Body of pancreas (tissue), 4 donors: ENCODE results near the gene CXorf65. TPM values are rescaled to one million over a fixed set of nuclear protein-coding genes. Genes with fewer than 3 reads are reported as not detected.

Source experiments
- ATAC-seq: fragments of 150-250 bp; one replicate; pipeline ENCODE4 v1.9.1; 2016
- DNase-seq, 4 donors: peaks; one replicate each; pipeline ENCODE4 v3.0.0-alpha.2; 2019
- H3K27ac ChIP-seq, 4 donors: fragments of 200-600 bp; sonication (generic); 1 replicate in 3 of 4; 2 replicates in 1 of 4; pipeline versions ENCODE4 v1.5.1 to v1.6.1; 2016 to 2019; ENCODE audit warnings: mild to moderate bottlenecking in 1 of 4, mixed read lengths in 1 of 4, moderate library complexity in 1 of 4
- H3K27me3 ChIP-seq, 2 donors: fragments of 200-600 bp; sonication (generic); one replicate each; pipeline ENCODE4 v1.6.0; 2016; ENCODE audit warnings: mild to moderate bottlenecking in 1 of 2
- H3K36me3 ChIP-seq, 2 donors: fragments of 200-600 bp; sonication (generic); replicated peaks in 1 of 2; 2 replicates each; pipeline ENCODE4 v1.5.1; 2016; ENCODE audit warnings: low read depth in 2 of 2; ENCODE audit not compliant: insufficient read depth in 1 of 2
- H3K4me1 ChIP-seq: fragments of 200-600 bp; sonication (generic); one replicate; pipeline ENCODE4 v1.6.0; 2016
- H3K4me3 ChIP-seq, 2 donors: fragments of 200-600 bp; sonication (generic); 1 replicate in 1 of 2; 2 replicates in 1 of 2; pipeline ENCODE4 v1.5.1; 2016 to 2019
- H3K9me3 ChIP-seq, 3 donors: fragments of 200-600 bp; sonication (generic); 1 replicate in 2 of 3; 2 replicates in 1 of 3; pipeline ENCODE4 v1.5.1; 2016
- CTCF ChIP-seq, 7 experiments: fragments of 450-650 bp in 4 of 7; fragments of 200-600 bp in 3 of 7; sonication (generic) in 3 of 7; IDR thresholded peaks; one replicate each; pipeline ENCODE4 v1.5.1; 2016 to 2019; ENCODE audit warnings: antibody characterized with exemption in 7 of 7
- POLR2A ChIP-seq, 3 donors: fragments of 450-650 bp; IDR thresholded peaks; one replicate each; pipeline ENCODE4 v1.6.1; 2016; ENCODE audit warnings: antibody characterized with exemption in 3 of 3, mild to moderate bottlenecking in 2 of 3
- WGBS, 2 donors: methylation state at CpG; one replicate each; pipeline ENCODE4 v1.1.5; 2017; 5-methylcytosine and 5-hydroxymethylcytosine counted together
- intact Hi-C: fragments of 100-400 bp; cut with DNase I; formaldehyde crosslinking; loops from one replicate; pipeline ENCODE4 v1.15.1; 2023
- total RNA-seq, 2 donors: library from RNA; depleted of rRNA; stranded (reverse); fragments of >200 nt; gene quantifications; one replicate each; pipeline ENCODE4 v1.1.0, GENCODE V29; 2016

CXorf65 gene
- total RNA-seq, 2 donors from 2014 or later = not detected

DNA sequence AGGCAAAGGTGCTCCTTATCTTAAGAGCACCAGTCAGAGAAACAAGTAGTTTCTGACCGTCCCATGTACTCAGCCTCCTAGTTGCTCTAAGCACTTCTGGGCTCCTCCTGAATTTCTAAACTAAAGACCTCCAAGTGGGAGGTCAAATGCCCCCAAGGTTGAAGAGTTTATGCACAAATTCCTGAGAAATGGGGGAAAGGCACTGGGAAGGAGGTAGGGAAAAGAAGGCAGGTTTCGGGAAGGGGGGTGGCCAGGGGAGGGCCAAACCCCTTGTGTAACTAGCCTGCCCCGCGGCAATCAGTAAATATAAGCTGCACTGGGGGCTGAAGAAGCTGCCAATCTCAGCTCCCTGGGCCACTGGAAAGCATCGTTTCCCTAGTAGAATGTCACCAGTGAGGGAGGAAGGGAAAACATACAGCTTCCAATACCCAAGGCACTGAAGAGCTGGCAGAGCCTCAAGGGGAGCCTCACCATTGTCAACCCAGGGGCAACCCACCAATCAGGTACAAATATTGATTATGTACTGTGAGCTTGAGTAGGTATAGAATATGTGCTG lies 7.5 kb downstream of the CXorf65 start:
- Histone ChIP-seq H3K36me3 (no peaks in the 10 kb centered on the region), H3K9me3 (no peaks in the 10 kb centered on the region), H3K4me3 (no peak overlapping the region), H3K27me3 (no peaks in the 10 kb centered on the region), H3K4me1 (peaks cover 25% of the 10 kb centered on the region), H3K27ac (no peak overlapping the region)
- ATAC-seq = no peak
- WGBS, 2 donors = 59 to 60% methylated on average over 5 of the region's 5 CpGs
- intact Hi-C loops = no loop called here
- TF ChIP-seq CTCF (IDR thresholded peaks at IDR 0.05) (no peak), POLR2A (IDR thresholded peaks at IDR 0.05) (no peak)
- DNase-seq = no peak

- 20 to 21% methylated on average over 1 to 2 of the region's 2 CpGs for whole genome bisulfite sequencing, 2 donors
- H3K27me3 ChIP-seq = no peaks in the 10 kb centered on the region
- intact Hi-C loops = no loop called here
Observed at GRCh38 chrX:71098302-71098701, 8.2 kb downstream of the CXorf65 start.

GRCh38 chrX:71096760-71097032 lies 9.8 kb downstream of the CXorf65 start:
- DNase-seq (no peak), ATAC-seq (no peak)
- H3K36me3 ChIP-seq = no peaks in the 10 kb centered on the region
- H3K27me3 ChIP-seq = no peaks in the 10 kb centered on the region
- H3K9me3 ChIP-seq = no peaks in the 10 kb centered on the region
- H3K4me3 ChIP-seq = peak overlapping the region; percentile 37 to 41
- WGBS, 2 donors = 2% methylated on average over 5 of the region's 9 CpGs; no CpG with 5 or more reads in 1 of the 2 donors
- peak overlapping the region in 1 of 4 donors; percentile 63 for H3K27ac ChIP-seq
- intact Hi-C loops = no loop called here
- no peak for TF ChIP-seq CTCF (IDR thresholded peaks at IDR 0.05)
- peaks cover 25% of the 10 kb centered on the region for H3K4me1 ChIP-seq

More at GRCh38 chrX:71098302-71098701, 8.2 kb downstream of the CXorf65 start:
- Histone ChIP-seq H3K4me3 (no peak overlapping the region), H3K9me3 (no peaks in the 10 kb centered on the region), H3K4me1 (peaks cover 25% of the 10 kb centered on the region), H3K36me3 (no peaks in the 10 kb centered on the region), H3K27ac (no peak overlapping the region)
- TF ChIP-seq CTCF (IDR thresholded peaks at IDR 0.05) (peak in 6 of 7 experiments; percentile 19 to 44 (median 34)), POLR2A (IDR thresholded peaks at IDR 0.05) (no peak)
- ATAC-seq (no peak), DNase-seq (peak; percentile 42 to 68 (median 56))

GRCh38 chrX:71095981-71096759 lies 10.4 kb downstream of the CXorf65 start:
- peak overlapping the region in 3 of 4 donors; percentile 47 to 79 (median 63) for H3K27ac ChIP-seq
- no peaks in the 10 kb centered on the region for H3K27me3 ChIP-seq

More at GRCh38 chrX:71095981-71096759, 10.4 kb downstream of the CXorf65 start:
- intact Hi-C loops = no loop called here
- DNase-seq (peak in 1 of 4 donors; percentile 10), ATAC-seq (peak; percentile 70)
- peaks cover 25% of the 10 kb centered on the region for H3K4me1 ChIP-seq
- WGBS, 2 donors = 0% methylated on average over 23 to 29 of the region's 46 CpGs
- H3K4me3 ChIP-seq = peak overlapping the region; percentile 37 to 41
- no peak for TF ChIP-seq POLR2A (IDR thresholded peaks at IDR 0.05)
- TF ChIP-seq CTCF (IDR thresholded peaks at IDR 0.05) = no peak
- no peaks in the 10 kb centered on the region for H3K9me3 ChIP-seq
- H3K36me3 ChIP-seq = no peaks in the 10 kb centered on the region
